ENCODE data around the gene MGAT1. TPM values are rescaled to one million over a fixed set of nuclear protein-coding genes. Genes with fewer than 3 reads are reported as not detected.

Gene MGAT1
- total RNA-seq, 1 experiment from 2014 or later: 53.0 TPM

DNA sequence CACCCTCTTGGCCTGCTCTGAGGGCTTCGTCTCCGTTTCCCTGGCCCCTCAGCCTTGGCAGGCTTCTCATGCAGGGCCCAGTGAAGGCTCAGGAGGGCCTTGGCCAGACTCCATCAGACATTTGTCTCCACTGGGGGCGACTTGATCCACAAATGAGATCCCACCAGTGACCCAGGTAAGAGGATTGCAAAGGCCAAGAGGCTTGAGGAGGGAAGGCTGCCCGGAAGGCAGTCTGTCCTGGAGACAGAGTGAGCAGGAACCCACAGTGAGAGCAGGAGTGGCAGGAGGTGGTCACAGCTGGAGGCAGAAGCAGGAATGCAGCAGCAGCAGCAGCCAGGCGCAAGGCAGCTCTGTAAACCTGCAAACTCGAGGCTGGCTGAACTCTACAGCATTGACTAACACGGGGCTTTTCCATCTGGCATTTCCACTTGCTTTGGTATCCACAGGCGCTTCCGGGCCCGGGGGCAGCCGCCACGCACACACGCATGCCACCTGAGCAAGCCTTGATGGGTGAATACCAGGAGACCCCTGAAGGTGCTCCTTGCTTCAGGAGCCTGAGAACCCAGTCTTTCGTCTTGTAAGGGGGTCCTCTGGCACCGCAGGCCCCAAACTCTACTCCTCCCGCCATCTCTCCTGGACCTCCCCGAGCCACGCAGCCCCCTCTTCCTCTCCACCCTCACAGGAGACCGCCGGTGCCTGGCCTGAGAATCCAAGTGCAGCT lies 14.7 kb downstream of the MGAT1 start:
- H3K4me3 ChIP-seq (replicated peaks in 1 of 2; ENCODE audit: low read depth in 1 of 2, low read length in 2 of 2): no peak overlapping the region
- TF ChIP-seq CBX3 (IDR thresholded peaks at IDR 0.05; ENCODE audit: low read depth): no peak
- no peak for TF ChIP-seq ZNF274 (IDR thresholded peaks at IDR 0.05; ENCODE audit: low read depth, low read length)
- TF ChIP-seq EZH2phosphoT487 (IDR thresholded peaks at IDR 0.05; ENCODE audit: borderline replicate concordance): no peak
- TF ChIP-seq SP1 (IDR thresholded peaks at IDR 0.05; ENCODE audit: low read depth): no peak
- TF ChIP-seq, protein P1, sequence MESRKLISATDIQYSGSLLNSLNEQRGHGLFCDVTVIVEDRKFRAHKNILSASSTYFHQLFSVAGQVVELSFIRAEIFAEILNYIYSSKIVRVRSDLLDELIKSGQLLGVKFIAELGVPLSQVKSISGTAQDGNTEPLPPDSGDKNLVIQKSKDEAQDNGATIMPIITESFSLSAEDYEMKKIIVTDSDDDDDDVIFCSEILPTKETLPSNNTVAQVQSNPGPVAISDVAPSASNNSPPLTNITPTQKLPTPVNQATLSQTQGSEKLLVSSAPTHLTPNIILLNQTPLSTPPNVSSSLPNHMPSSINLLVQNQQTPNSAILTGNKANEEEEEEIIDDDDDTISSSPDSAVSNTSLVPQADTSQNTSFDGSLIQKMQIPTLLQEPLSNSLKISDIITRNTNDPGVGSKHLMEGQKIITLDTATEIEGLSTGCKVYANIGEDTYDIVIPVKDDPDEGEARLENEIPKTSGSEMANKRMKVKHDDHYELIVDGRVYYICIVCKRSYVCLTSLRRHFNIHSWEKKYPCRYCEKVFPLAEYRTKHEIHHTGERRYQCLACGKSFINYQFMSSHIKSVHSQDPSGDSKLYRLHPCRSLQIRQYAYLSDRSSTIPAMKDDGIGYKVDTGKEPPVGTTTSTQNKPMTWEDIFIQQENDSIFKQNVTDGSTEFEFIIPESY (IDR thresholded peaks at IDR 0.05; ENCODE audit: extremely low read depth, insufficient replicate concordance, low read length): no peak
- no peak for TF ChIP-seq MAX (IDR thresholded peaks at IDR 0.05)
- TF ChIP-seq FOSL1 (IDR thresholded peaks at IDR 0.05; ENCODE audit: low read depth): no peak
- TF ChIP-seq ELF1 (IDR thresholded peaks at IDR 0.05; ENCODE audit: borderline replicate concordance, low read depth): no peak
- TF ChIP-seq ZFX (IDR thresholded peaks at IDR 0.05): no peak
- no peak for TF ChIP-seq CEBPB (IDR thresholded peaks at IDR 0.05; ENCODE audit: low read depth)
- TF ChIP-seq SRF (IDR thresholded peaks at IDR 0.05; ENCODE audit: low read depth): no peak
- TF ChIP-seq EGR1 (IDR thresholded peaks at IDR 0.05; ENCODE audit: low read depth): no peak
- no peak for TF ChIP-seq EZH2 (IDR thresholded peaks at IDR 0.05)
- TF ChIP-seq RAD21 (IDR thresholded peaks at IDR 0.05; ENCODE audit: low read depth): no peak
- TF ChIP-seq TCF7L2 (IDR thresholded peaks at IDR 0.05; ENCODE audit: borderline replicate concordance, extremely low read depth, insufficient read depth, insufficient read length): no peak
- no peak overlapping the region for H3K4me2 ChIP-seq (ENCODE audit: low read length)
- H3K4me1 ChIP-seq (ENCODE audit: control insufficient read depth in 1 of 2, insufficient read depth in 2 of 2, low read length in 2 of 2): peaks cover 9 to 10% of the 10 kb centered on the region in 2 experiments; a peak in 3 of 4 replicates
- ATAC-seq (no peak), DNase-seq (ENCODE audit: low read depth, low spot score) (no peak)
- peaks cover 0 to 5% of the 10 kb centered on the region in 2 experiments; a peak in 1 of 4 replicates for H3K36me3 ChIP-seq (ENCODE audit: control insufficient read depth in 1 of 2, insufficient read depth in 2 of 2, low read length in 2 of 2)
- no peak overlapping the region for H3K9ac ChIP-seq (ENCODE audit: low read length)
- no TSS peak for BruUV-seq (replicated peaks)
- ChIA-PET RAD21 (ENCODE audit: low non-redundant PET in 1 of 2, low total read pairs in 2 of 2, uncharacterized antibody in 2 of 2, unreplicated experiment in 2 of 2) (no interaction called here), CTCF (no interaction called here), POLR2A (no interaction called here)
- H2AFZ ChIP-seq (ENCODE audit: low read depth, low read length, poor library complexity, severe bottlenecking): no peak overlapping the region
- no peaks in the 10 kb centered on the region for H4K20me1 ChIP-seq (ENCODE audit: insufficient read depth)
- H3K9me2 ChIP-seq (ENCODE audit: insufficient read depth): no peaks in the 10 kb centered on the region
- no peaks in the 10 kb centered on the region for H3K27me3 ChIP-seq (ENCODE audit: insufficient read depth, low read length)
- H3K79me2 ChIP-seq (ENCODE audit: insufficient read depth, low read length): peaks cover 10% of the 10 kb centered on the region
- H3K9me3 ChIP-seq (ENCODE audit: control insufficient read depth in 1 of 2, insufficient read depth in 1 of 2, low read depth in 1 of 2, low read length in 2 of 2): no peaks in the 10 kb centered on the region
- intact Hi-C loops (cut with micrococcal nuclease): loop anchor here (10.0 kb wide), 1 partner anchor 287 kb away; no protein-coding TSS in a partner anchor
- no peak overlapping the region for H3K27ac ChIP-seq (ENCODE audit: low read depth, low read length)
